NCI-H2171 treated with DMSO at 0.1 percent for 48 hours (cell line): ENCODE data around the gene ZFAND5.
A peak's percentile ranks its signal among the peaks of the same experiment; 100 is the strongest.

Experiments used
- DNase-seq: peaks from one replicate; lab custom pipeline; 2025; lab: John Stamatoyannopoulos, UW

ZFAND5 gene

GRCh38 chr9:72324974-72325373 is 40.0 kb downstream of the ZFAND5 start:
- no peak for DNase-seq

GRCh38 chr9:72322678-72323077 is 42.3 kb downstream of the ZFAND5 start:
- no peak for DNase-seq

- DNase-seq: no peak
Observed at GRCh38 chr9:72322259-72322658, 42.7 kb downstream of the ZFAND5 start.

DNA sequence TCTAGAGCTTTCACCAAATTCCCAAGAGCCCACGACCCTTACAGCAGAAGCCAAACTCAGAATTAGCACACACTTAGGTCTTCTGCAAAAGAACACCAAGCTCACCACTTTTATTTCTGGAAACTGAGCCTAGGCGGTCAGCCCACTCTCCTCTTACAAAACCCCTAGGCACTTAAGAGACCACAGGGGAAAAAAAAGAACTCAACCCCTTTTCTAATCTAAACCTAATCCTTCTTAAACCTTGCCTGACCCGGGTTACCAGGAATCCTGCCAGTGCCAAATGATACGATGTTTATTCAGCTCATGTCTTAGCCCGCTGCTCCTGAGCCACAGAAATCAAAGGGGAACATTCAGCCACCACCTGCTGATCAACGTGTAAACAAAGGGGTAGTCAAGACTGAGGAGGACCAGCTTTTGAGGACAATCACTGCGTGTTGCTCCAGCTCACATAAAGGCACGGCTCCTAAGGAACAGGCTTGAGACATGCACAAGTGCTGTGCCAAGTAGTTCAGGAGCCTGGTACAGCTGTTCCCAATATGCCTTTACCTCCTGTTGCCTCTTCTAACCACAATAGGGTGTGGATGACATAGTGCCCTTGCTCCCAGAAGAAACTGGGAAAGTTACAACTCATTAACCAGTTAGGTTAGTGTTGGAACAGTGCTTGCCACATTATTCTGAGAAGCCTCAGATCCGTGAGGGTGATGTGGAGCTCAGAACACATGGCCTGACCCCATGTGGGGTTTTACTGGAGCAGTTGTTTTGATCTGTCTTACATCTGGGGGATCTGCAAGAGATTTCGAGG is 49.3 kb downstream of the ZFAND5 start:
- peak; percentile 89 for DNase-seq

DNA sequence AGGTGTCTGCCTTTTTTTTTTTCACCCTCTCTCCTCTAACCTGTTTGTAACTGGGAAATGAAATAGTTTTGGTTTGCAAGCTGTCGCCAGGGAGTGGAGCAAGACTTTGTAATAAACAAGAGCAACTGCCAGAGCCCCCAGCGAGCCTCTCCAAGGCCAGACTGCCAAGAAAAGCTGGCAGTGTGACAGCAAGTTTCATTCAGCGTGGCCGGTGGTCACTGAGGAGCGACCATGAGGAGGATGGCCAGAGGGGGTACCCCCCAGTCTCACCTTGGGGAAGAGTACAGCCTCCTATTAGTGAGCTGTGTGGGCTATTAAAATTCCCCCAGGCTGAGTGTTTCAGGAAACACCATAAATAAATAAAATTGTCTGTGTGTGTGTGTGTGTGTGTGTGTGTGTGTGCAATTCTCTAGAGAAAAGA is 49.9 kb downstream of the ZFAND5 start:
- peak; percentile 71 for DNase-seq

DNA sequence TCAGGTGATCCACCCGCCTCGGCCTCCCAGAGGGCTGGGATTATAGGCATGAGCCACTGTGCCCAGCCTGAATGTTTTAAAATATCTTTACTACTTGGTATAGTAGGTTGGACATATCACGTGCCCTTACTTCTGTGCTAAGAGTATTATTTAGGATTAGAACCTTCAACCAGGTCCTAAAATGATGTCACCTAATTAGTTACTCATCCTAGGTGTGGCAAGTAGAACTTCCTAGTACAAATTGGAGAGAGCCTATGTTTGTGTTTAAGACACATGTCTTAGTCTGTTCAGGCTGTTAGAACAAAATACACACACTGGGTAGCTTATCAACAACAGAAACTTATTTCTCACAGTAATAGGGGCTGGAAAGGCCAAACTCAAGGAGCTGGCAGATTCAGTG is 51.5 kb downstream of the ZFAND5 start:
- DNase-seq: no peak

GRCh38 chr9:72312386-72312987 is 52.5 kb downstream of the ZFAND5 start:
- DNase-seq: no peak

GRCh38 chr9:72309364-72310133 is 55.5 kb downstream of the ZFAND5 start:
- no peak for DNase-seq

DNA sequence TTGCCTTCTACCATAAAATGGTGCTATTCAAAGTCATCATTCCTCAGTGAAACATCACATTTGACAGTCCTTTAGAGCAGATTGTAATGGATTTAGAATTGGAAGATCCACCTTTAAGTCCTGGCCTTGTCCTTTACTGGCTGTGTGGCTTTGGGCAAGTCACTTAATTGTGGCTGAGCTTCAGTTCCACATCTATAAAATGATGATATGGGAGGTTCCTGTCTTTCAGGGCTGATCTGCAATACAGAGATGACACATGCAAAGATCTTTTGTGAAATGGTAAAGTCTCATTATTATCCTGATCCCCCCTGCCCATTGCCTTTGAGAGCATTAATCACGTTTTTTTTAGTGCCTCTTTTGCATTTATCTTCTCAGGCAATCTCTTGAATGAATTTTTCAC is 58.2 kb downstream of the ZFAND5 start:
- DNase-seq: no peak

DNA sequence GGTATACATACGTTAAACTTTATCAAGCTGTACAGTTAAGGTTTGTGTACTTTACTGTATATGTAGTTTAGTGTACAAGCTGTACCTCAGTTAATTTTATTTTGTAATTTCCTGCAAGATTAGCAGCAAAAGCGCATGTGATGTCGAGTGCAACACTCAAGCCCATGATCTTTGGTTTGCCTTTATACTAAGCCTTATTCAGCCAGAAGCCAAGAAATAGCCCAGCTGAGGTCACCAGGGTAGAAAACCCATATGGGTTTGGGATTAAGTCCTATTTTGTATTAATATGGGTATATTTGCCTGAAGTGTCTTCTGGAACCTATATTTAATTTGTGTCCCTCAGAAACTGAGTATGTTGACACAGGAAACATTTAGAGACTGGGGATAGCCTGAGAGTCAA is 59.3 kb downstream of the ZFAND5 start:
- no peak for DNase-seq

DNA sequence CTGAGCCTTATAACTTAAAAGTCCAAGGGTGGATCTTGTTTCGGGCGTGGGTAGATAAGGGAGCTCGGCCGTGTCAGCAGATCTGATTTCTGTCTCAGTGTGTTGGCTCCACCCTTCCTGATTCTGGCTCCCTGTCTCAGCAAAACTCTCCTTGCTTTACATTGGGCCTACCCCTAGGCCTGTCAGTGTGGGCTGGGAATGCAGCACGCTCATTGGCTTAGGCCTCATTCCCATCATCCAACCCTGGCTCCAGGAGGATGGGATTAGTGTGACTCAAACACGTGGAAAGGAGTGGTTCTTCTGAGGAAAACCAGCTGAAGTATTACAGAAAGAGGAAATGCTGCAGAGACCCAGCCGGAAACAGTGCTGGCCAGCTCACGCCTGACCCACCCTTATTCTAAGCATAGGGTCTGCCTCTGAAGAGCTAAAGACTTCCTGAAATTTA is 59.9 kb downstream of the ZFAND5 start:
- peak; percentile 79 for DNase-seq

- no peak for DNase-seq
Observed at GRCh38 chr9:72304538-72304937, 60.5 kb downstream of the ZFAND5 start.
